Muscle of back (tissue), 13 donors: ENCODE data around the gene VPS35L. TPM values are rescaled to one million over a fixed set of nuclear protein-coding genes. Genes with fewer than 3 reads are reported as not detected.

Source experiments
- DNase-seq, 3 donors: peaks; one replicate each; pipeline versions ENCODE4 v3.0.0 to v3.0.0-alpha.2; 2013
- long read RNA-seq, 9 donors: transcript quantifications; one replicate each; lab custom pipeline, GENCODE V29; 2026
- polyA plus RNA-seq, 10 donors: library from polyadenylated mRNA; unstranded; fragments of 120-200 nt; gene quantifications; one replicate each; pipeline ENCODE4 v1.2.1, GENCODE V29; 2013; ENCODE audit not compliant: insufficient read length in 10 of 10

VPS35L gene
- polyA plus RNA-seq = 10 to 100 TPM; 29.5 to 36.8 (median 34.1) TPM
- long read RNA-seq, donor 1, partial matches to known transcripts = 0 of 2 reads
- long read RNA-seq, donor 1, other reads (novel, unspliced or antisense) = 0 of 2 reads
- long read RNA-seq, donor 2, transcript VPS35L-203 (31 exons, 3,855 nt) = major isoform, 5 of 5 reads
- long read RNA-seq, donor 2, partial matches to known transcripts = 0 of 5 reads
- long read RNA-seq, donor 2, other reads (novel, unspliced or antisense) = 0 of 5 reads
- long read RNA-seq, donor 3 = 0 reads
- long read RNA-seq, donor 4 = 0 reads
- long read RNA-seq, donor 5, partial matches to known transcripts = 6 of 11 reads
- long read RNA-seq, donor 5, other reads (novel, unspliced or antisense) = 0 of 11 reads
- long read RNA-seq, donor 6, partial matches to known transcripts = 5 of 9 reads
- long read RNA-seq, donor 6, other reads (novel, unspliced or antisense) = 0 of 9 reads
- long read RNA-seq, donor 7, partial matches to known transcripts = 8 of 11 reads
- long read RNA-seq, donor 7, other reads (novel, unspliced or antisense) = 0 of 11 reads
- long read RNA-seq, donor 8, partial matches to known transcripts = 11 of 14 reads
- long read RNA-seq, donor 8, other reads (novel, unspliced or antisense) = 0 of 14 reads
- long read RNA-seq, donor 9, partial matches to known transcripts = 0 of 1 reads
- long read RNA-seq, donor 9, other reads (novel, unspliced or antisense) = 0 of 1 reads

GRCh38 chr16:19555186-19555937, at the start of gene VPS35L:
VPS35L (plus strand) TSS chr16:19555703; CDS start chr16:19555730, 27 bp downstream.
- DNase-seq = peak; percentile 98 to 100 (median 99)

- no peak for DNase-seq
These were observed 48.5 kb upstream of the VPS35L start for GRCh38 chr16:19506965-19507364.

GRCh38 chr16:19507867-19508266, 47.6 kb upstream of the VPS35L start:
- DNase-seq = no peak

GRCh38 chr16:19512297-19512696, 43.2 kb upstream of the VPS35L start:
- DNase-seq = no peak

GRCh38 chr16:19513377-19514053, 42.0 kb upstream of the VPS35L start:
- DNase-seq = peak in 1 of 3 donors; percentile 32

- no peak for DNase-seq
These were observed 39.7 kb upstream of the VPS35L start for GRCh38 chr16:19515757-19516156.

- no peak for DNase-seq
These were observed 37.9 kb upstream of the VPS35L start for GRCh38 chr16:19517424-19518089.

GRCh38 chr16:19518388-19518787, 37.1 kb upstream of the VPS35L start:
- no peak for DNase-seq

GRCh38 chr16:19520861-19521331, 34.6 kb upstream of the VPS35L start:
- DNase-seq = peak in 1 of 3 donors; percentile 21

- DNase-seq = peak; percentile 91 to 97 (median 94)
These were observed 33.8 kb upstream of the VPS35L start, which contains the start of gene GDE1 for GRCh38 chr16:19521471-19522396. GDE1 (minus strand) TSS chr16:19522098; CDS start chr16:19521964, 134 bp downstream.

GRCh38 chr16:19522397-19522732, 33.1 kb upstream of the VPS35L start:
- no peak for DNase-seq

GRCh38 chr16:19522760-19523159, 32.7 kb upstream of the VPS35L start:
- DNase-seq = no peak

GRCh38 chr16:19523184-19523558, 32.3 kb upstream of the VPS35L start:
- no peak for DNase-seq

- DNase-seq = peak; percentile 94 to 97 (median 95)
These were observed 31.7 kb upstream of the VPS35L start, which contains the start of gene CCP110 for GRCh38 chr16:19523559-19524355. CCP110 (plus strand) TSS chr16:19523942; CDS start chr16:19527882, 3,940 bp downstream.

GRCh38 chr16:19524356-19524615, 31.2 kb upstream of the VPS35L start:
- DNase-seq = peak in 1 of 3 donors; percentile 33

- peak in 1 of 3 donors; percentile 60 for DNase-seq
These were observed 30.7 kb upstream of the VPS35L start for GRCh38 chr16:19524616-19525384.

GRCh38 chr16:19525385-19525723, 30.1 kb upstream of the VPS35L start:
- no peak for DNase-seq

GRCh38 chr16:19527161-19527560, 28.3 kb upstream of the VPS35L start:
- DNase-seq = no peak
